Mononuclear cell (primary cell): ENCODE data around the gene C3. TPM values are rescaled to one million over a fixed set of nuclear protein-coding genes. Genes with fewer than 3 reads are reported as not detected.
"Not testable (repeated sequence)": the region's sequence is repeated elsewhere in the genome, so short reads cannot be mapped to it uniquely, and the experiment has no call there.

Experiments
- H3K27me3 ChIP-seq: 2 replicates; pipeline ENCODE4 v1.6.0; 2011; ENCODE audit warnings: low read length, control low read depth; ENCODE audit not compliant: insufficient read depth
- H3K4me1 ChIP-seq: 2 replicates; pipeline ENCODE4 v1.5.1; 2011; ENCODE audit warnings: mild to moderate bottlenecking, low read length, control low read depth; ENCODE audit not compliant: insufficient read depth
- H3K4me3 ChIP-seq: 2 replicates; pipeline ENCODE4 v1.5.1; 2011; ENCODE audit warnings: mild to moderate bottlenecking, low read length, moderate library complexity
- H3K9me3 ChIP-seq: 2 replicates; pipeline ENCODE4 v1.5.1; 2011; ENCODE audit warnings: low read depth, mild to moderate bottlenecking, control low read depth, low read length
- total RNA-seq: library from RNA; depleted of rRNA; stranded (reverse); fragments of >200 nt; gene quantifications from one replicate; pipeline ENCODE4 v1.2.3, GENCODE V29; 2012

The C3 gene
- total RNA-seq, 1 donor: 3.1 TPM

GRCh38 chr19:6633456-6633813, 87.0 kb downstream of the C3 start:
- H3K4me1 ChIP-seq, H3K4me3 ChIP-seq, H3K9me3 ChIP-seq, H3K27me3 ChIP-seq: not testable (repeated sequence)

DNA sequence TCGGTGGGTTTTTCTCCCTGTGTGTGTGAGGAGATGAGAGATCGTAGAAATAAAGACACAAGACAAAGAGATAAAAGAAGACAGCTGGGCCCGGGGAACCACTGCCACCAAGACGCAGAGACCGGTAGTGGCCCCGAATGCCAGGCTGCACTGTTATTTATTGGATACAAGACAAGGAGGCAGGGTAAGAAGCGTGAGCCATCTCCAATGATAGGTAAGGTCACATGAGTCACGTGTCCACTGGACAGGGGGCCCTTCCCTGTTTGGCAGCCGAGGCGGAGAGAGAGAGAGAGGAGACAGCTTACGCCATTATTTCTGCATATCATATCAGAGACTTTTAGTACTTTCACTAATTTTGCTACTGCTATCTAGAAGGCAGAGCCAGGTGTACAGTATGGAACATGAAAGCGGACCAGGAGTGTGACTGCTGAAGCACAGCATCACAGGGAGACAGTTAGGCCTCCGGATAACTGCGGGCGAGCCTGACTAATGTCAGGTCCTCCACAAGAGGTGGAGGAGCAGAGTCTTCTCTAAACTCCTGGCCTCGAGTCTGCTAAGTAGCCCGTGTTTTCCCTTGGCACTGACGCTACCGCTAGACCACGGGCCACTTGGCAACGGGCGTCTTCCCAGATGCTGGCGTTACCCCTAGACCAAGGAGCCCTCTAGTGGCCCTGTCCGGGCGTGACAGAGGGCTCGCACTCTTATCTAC, 87.5 kb downstream of the C3 start:
- not testable (repeated sequence) for H3K9me3 ChIP-seq, H3K27me3 ChIP-seq, H3K4me1 ChIP-seq, H3K4me3 ChIP-seq

- Histone ChIP-seq H3K4me3 (no peak overlapping the region), H3K27me3 (no peaks in the 10 kb centered on the region), H3K4me1 (no peaks in the 10 kb centered on the region), H3K9me3 (no peaks in the 10 kb centered on the region)
Observed at GRCh38 chr19:6632002-6632621, 88.3 kb downstream of the C3 start.

Other genes with a start within 250 kb of the C3 start
- gene DENND1C, start 238.9 kb downstream of the C3 start, total RNA-seq: 23.9 TPM
- gene TUBB4A, start 218.3 kb downstream of the C3 start, total RNA-seq: 0.10 TPM
- gene TNFSF9, start 189.6 kb downstream of the C3 start, total RNA-seq: 10.5 TPM
- gene CD70, start 129.5 kb downstream of the C3 start, total RNA-seq: 1.4 TPM
- gene TNFSF14, start 50.5 kb downstream of the C3 start, total RNA-seq: 13.0 TPM
- 43.9 TPM for gene GPR108, start 16.9 kb upstream of the C3 start, total RNA-seq
- 4.2 TPM for gene TRIP10, start 19.0 kb upstream of the C3 start, total RNA-seq
- 14.0 TPM for gene SH2D3A, start 46.8 kb upstream of the C3 start, total RNA-seq
- gene VAV1, start 52.1 kb upstream of the C3 start, total RNA-seq: 46.8 TPM
- gene ADGRE1, start 166.9 kb upstream of the C3 start, total RNA-seq: 15.4 TPM